Measurements from ENCODE around the gene XCR1.

DNA sequence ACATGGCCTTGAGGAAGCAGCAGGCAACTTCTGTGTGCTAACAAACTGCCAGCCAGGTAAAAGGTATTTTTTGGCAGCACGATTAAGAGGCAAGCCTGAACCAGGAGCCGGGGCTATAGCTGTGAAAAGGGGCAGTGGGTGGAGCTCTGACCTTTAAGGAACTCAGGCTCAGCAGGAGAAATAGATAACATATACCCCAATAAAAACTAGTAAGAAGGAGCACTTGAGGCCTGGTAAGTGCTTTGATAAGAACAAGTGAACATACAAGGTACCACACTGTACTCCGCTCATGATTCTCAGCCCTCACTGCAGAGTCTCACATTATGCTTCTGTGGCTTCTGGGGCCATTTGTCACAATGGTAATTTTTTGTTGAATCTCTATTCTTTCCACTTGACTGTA lies 37.1 kb downstream of the XCR1 start:
- TF ChIP-seq, protein P1, sequence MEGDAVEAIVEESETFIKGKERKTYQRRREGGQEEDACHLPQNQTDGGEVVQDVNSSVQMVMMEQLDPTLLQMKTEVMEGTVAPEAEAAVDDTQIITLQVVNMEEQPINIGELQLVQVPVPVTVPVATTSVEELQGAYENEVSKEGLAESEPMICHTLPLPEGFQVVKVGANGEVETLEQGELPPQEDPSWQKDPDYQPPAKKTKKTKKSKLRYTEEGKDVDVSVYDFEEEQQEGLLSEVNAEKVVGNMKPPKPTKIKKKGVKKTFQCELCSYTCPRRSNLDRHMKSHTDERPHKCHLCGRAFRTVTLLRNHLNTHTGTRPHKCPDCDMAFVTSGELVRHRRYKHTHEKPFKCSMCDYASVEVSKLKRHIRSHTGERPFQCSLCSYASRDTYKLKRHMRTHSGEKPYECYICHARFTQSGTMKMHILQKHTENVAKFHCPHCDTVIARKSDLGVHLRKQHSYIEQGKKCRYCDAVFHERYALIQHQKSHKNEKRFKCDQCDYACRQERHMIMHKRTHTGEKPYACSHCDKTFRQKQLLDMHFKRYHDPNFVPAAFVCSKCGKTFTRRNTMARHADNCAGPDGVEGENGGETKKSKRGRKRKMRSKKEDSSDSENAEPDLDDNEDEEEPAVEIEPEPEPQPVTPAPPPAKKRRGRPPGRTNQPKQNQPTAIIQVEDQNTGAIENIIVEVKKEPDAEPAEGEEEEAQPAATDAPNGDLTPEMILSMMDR (IDR thresholded peaks at IDR 0.05) = no peak
- no peak for TF ChIP-seq POLR2A (IDR thresholded peaks at IDR 0.05)
